NCI-H82 treated with DMSO at 0.1 percent for 48 hours (cell line): ENCODE results near the gene CKB.

Source experiments
- DNase-seq: peaks from one replicate; lab custom pipeline; 2025; ENCODE audit not compliant: unreplicated experiment; lab: John Stamatoyannopoulos, UW

Gene CKB

GRCh38 chr14:103522649-103523574, at the start of gene CKB:
Gene CKB, minus strand, starts transcription at chr14:103522830. Its CDS starts 337 bp downstream, at chr14:103522493.
- DNase-seq, result peak; percentile 30

GRCh38 chr14:103569408-103569807, 46.8 kb upstream of the CKB start:
- DNase-seq, result no peak

- no peak for DNase-seq
Measured at GRCh38 chr14:103568952-103569351, 46.3 kb upstream of the CKB start.

GRCh38 chr14:103563844-103564505, 41.3 kb upstream of the CKB start:
- no peak for DNase-seq

GRCh38 chr14:103563226-103563620, 40.6 kb upstream of the CKB start:
- DNase-seq, result no peak

- DNase-seq, result peak; percentile 23
Measured at GRCh38 chr14:103562429-103563225, 40.0 kb upstream of the CKB start, which contains the start of the genes BAG5 and COA8. Gene BAG5, minus strand, starts transcription at chr14:103562657. Its CDS starts 1,493 bp downstream, at chr14:103561164. Gene COA8, plus strand, starts transcription at chr14:103562960. Its CDS starts 42 bp downstream, at chr14:103563002.

GRCh38 chr14:103562179-103562428, 39.5 kb upstream of the CKB start:
- DNase-seq, result no peak

GRCh38 chr14:103561381-103562178, 39.0 kb upstream of the CKB start:
- DNase-seq, result no peak

GRCh38 chr14:103560691-103561090, 38.1 kb upstream of the CKB start:
- no peak for DNase-seq

- no peak for DNase-seq
Measured at GRCh38 chr14:103559766-103560165, 37.1 kb upstream of the CKB start.

GRCh38 chr14:103558071-103558882, 35.6 kb upstream of the CKB start:
- no peak for DNase-seq

- DNase-seq, result peak; percentile 27
Measured at GRCh38 chr14:103556946-103557758, 34.5 kb upstream of the CKB start.

- no peak for DNase-seq
Measured at GRCh38 chr14:103555559-103556337, 33.1 kb upstream of the CKB start.

GRCh38 chr14:103552846-103553210, 30.2 kb upstream of the CKB start:
- no peak for DNase-seq

- DNase-seq, result no peak
Measured at GRCh38 chr14:103552011-103552845, 29.6 kb upstream of the CKB start.

GRCh38 chr14:103551338-103551762, 28.7 kb upstream of the CKB start:
- no peak for DNase-seq
